SK-N-SH treated with all-trans-retinoic acid at 6 μM for 48 hours (cell line): ENCODE measurements around the gene SLC34A1.
A peak's percentile ranks its signal among the peaks of the same experiment; 100 is the strongest.

Experiments used
- ATAC-seq: fragments of 200-7000 bp; cut with Tn5 transposase; 3 replicates; pipeline ENCODE4 v1.9.1; 2020; ENCODE audit warnings: mild to moderate bottlenecking, moderate library complexity
- ARNTL ChIP-seq: fragments of 450-650 bp; formaldehyde crosslinking; IDR thresholded peaks from 2 replicates; pipeline ENCODE4 v1.5.0; 2020; ENCODE audit warnings: low read depth, mild to moderate bottlenecking, moderate library complexity, borderline replicate concordance
- BACH2 ChIP-seq: fragments of 250-450 bp; sonication (Bioruptor Pico); IDR thresholded peaks from 2 replicates; pipeline ENCODE4 v1.9.0; 2021; ENCODE audit warnings: mild to moderate bottlenecking, borderline replicate concordance
- ESRRG ChIP-seq: fragments of 250-450 bp; sonication (Bioruptor Pico); IDR thresholded peaks from 2 replicates; pipeline ENCODE4 v1.6.1; 2021; ENCODE audit warnings: mild to moderate bottlenecking
- ISL1 ChIP-seq: fragments of 250-450 bp; sonication (Bioruptor Pico); IDR thresholded peaks from 2 replicates; pipeline ENCODE4 v2.1.2; 2022; ENCODE audit warnings: mild to moderate bottlenecking, moderate library complexity
- OSR1 ChIP-seq: fragments of 250-450 bp; sonication (Bioruptor Pico); IDR thresholded peaks from 2 replicates; pipeline ENCODE4 v1.8.0; 2022; ENCODE audit warnings: moderate library complexity, mild to moderate bottlenecking, inconsistent platforms
- PPARA ChIP-seq: fragments of 250-450 bp; sonication (Bioruptor Pico); IDR thresholded peaks from 2 replicates; pipeline ENCODE4 v1.5.0; 2020; ENCODE audit warnings: mild to moderate bottlenecking, borderline replicate concordance
- SNAI2 ChIP-seq: fragments of 250-450 bp; sonication (Bioruptor Pico); IDR thresholded peaks from 2 replicates; pipeline ENCODE4 v1.5.0; 2020; ENCODE audit warnings: mild to moderate bottlenecking, moderate library complexity
- TCF4 ChIP-seq: fragments of 250-450 bp; sonication (Bioruptor Pico); IDR thresholded peaks from 2 replicates; pipeline ENCODE4 v1.8.0; 2021; ENCODE audit warnings: mild to moderate bottlenecking, moderate library complexity, borderline replicate concordance
- TOX ChIP-seq: fragments of 250-450 bp; sonication (Bioruptor Pico); IDR thresholded peaks from 2 replicates; pipeline ENCODE4 v1.8.0; 2021; ENCODE audit warnings: mild to moderate bottlenecking, moderate library complexity, borderline replicate concordance
- ZC3H10 ChIP-seq: fragments of 250-450 bp; sonication (Bioruptor Pico); IDR thresholded peaks from 2 replicates; pipeline ENCODE4 v1.5.1; 2021; ENCODE audit warnings: mild to moderate bottlenecking, moderate library complexity
- ZFP3 ChIP-seq: fragments of 250-450 bp; sonication (Bioruptor Pico); IDR thresholded peaks from 2 replicates; pipeline ENCODE4 v1.5.0; 2020; ENCODE audit warnings: mild to moderate bottlenecking, moderate library complexity
- ZFP30 ChIP-seq: fragments of 450-650 bp; formaldehyde crosslinking; IDR thresholded peaks from 2 replicates; pipeline ENCODE4 v1.5.0; 2022; ENCODE audit warnings: mild to moderate bottlenecking, moderate library complexity
- ZNF70 ChIP-seq: fragments of 450-650 bp; formaldehyde crosslinking; IDR thresholded peaks from 2 replicates; pipeline ENCODE4 v1.5.0; 2020; ENCODE audit warnings: mild to moderate bottlenecking, moderate library complexity
- TF ChIP-seq, protein P1 (sequence below): fragments of 250-450 bp; sonication (Bioruptor Pico); IDR thresholded peaks from 2 replicates; pipeline ENCODE4 v1.5.1; 2020; ENCODE audit warnings: low read depth, mild to moderate bottlenecking, moderate library complexity
- TF ChIP-seq, protein P2 (sequence below): fragments of 250-450 bp; sonication (Bioruptor Pico); IDR thresholded peaks from 2 replicates; pipeline ENCODE4 v1.8.0; 2020; ENCODE audit warnings: mild to moderate bottlenecking, moderate library complexity, borderline replicate concordance
- TF ChIP-seq, protein P3 (sequence below): fragments of 250-450 bp; sonication (Bioruptor Pico); IDR thresholded peaks from 2 replicates; pipeline ENCODE4 v1.8.0; 2021; ENCODE audit warnings: low read depth, mild to moderate bottlenecking, moderate library complexity, borderline replicate concordance
- TF ChIP-seq, protein P4 (sequence below): fragments of 250-450 bp; sonication (Bioruptor Pico); IDR thresholded peaks from 2 replicates; pipeline ENCODE4 v1.5.1; 2021; ENCODE audit warnings: mild to moderate bottlenecking, moderate library complexity
- TF ChIP-seq, protein P5 (sequence below): fragments of 250-450 bp; sonication (Bioruptor Pico); IDR thresholded peaks from 2 replicates; pipeline ENCODE4 v1.5.0; 2020; ENCODE audit warnings: mild to moderate bottlenecking, moderate library complexity

The SLC34A1 gene

DNA sequence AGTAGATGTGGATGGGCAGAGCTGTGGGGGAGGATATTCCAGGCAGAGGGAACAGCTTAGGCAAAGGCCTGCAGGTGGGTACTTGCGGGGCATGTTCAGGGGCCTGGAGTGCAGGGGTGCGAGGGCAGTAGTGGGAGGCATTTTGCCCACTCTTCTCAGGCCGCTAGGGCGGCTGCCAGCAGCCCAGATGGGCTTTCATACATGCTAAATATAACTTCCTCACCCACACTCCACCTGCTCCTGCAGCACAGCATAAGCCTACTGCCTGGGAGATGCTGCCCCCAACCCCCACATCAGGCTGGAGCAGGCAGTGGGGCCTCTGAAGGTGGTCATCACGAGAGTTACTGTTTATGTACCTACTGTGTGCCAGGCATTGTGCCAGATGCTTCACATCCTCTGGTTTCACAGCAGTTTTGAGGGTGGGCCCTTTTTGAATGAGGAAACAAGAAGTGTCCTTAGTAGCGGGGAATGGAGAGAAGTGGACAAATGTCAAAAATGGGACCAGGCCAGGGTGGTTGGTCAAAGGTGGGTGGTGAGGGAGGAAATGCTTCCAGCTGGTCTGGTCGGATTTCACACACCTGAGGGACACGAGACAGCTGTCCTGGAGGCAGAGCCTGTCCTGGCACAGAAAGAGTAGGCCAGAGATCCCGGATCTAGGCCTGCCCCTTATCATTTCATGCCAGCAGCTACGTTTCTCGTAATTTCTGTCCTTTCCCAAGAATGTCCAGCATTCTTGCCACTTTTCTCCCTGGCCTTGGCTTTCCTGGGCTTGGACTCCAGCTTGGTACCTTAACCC is 14.4 kb upstream of the SLC34A1 start (continued):
- TF ChIP-seq, protein P1, sequence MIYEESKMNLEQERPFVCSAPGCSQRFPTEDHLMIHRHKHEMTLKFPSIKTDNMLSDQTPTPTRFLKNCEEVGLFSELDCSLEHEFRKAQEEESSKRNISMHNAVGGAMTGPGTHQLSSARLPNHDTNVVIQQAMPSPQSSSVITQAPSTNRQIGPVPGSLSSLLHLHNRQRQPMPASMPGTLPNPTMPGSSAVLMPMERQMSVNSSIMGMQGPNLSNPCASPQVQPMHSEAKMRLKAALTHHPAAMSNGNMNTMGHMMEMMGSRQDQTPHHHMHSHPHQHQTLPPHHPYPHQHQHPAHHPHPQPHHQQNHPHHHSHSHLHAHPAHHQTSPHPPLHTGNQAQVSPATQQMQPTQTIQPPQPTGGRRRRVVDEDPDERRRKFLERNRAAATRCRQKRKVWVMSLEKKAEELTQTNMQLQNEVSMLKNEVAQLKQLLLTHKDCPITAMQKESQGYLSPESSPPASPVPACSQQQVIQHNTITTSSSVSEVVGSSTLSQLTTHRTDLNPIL (CRISPR knock-in tag), result no peak
- no peak for TF ChIP-seq OSR1 (CRISPR knock-in tag)
- TF ChIP-seq ISL1 (CRISPR knock-in tag), result no peak
- no peak for TF ChIP-seq ZFP3 (CRISPR knock-in tag)
- TF ChIP-seq ZC3H10 (CRISPR knock-in tag), result no peak
- TF ChIP-seq, protein P2, sequence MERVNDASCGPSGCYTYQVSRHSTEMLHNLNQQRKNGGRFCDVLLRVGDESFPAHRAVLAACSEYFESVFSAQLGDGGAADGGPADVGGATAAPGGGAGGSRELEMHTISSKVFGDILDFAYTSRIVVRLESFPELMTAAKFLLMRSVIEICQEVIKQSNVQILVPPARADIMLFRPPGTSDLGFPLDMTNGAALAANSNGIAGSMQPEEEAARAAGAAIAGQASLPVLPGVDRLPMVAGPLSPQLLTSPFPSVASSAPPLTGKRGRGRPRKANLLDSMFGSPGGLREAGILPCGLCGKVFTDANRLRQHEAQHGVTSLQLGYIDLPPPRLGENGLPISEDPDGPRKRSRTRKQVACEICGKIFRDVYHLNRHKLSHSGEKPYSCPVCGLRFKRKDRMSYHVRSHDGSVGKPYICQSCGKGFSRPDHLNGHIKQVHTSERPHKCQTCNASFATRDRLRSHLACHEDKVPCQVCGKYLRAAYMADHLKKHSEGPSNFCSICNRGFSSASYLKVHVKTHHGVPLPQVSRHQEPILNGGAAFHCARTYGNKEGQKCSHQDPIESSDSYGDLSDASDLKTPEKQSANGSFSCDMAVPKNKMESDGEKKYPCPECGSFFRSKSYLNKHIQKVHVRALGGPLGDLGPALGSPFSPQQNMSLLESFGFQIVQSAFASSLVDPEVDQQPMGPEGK (CRISPR knock-in tag), result no peak
- no peak for TF ChIP-seq SNAI2 (CRISPR knock-in tag)
- no peak for TF ChIP-seq TCF4 (CRISPR knock-in tag)
- TF ChIP-seq ESRRG (CRISPR knock-in tag), result no peak
- TF ChIP-seq, all 23 proteins: peak for 0

DNA sequence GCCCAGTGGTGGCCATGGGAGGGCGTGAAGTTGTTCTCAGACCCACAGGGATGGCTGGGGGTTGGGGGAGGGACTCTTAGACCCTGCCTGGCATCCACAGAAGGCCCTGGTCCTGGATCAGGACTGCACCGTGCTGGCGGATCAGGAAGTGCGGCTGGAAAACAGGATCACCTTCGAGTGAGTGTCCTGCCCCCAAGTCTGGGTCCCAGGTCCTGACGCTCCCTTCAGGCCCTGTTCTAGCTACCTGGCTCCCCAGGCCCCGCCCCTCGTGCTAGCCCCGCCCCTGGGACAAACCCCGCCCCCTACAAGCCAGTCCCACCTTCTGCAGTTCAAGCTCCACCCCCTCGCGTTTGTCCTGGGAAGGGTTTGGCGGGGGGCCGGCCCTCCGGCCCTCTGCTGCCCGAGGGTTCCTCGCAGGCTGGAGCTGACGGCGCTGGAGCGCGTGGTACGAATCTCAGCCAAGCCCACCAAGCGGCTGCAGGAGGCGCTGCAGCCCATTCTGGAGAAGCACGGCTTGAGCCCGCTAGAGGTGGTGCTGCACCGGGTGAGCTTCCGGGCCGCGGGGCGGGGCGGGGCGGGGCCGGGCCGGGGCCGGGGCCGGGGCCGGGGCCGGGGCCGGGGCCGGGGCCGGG is 13.6 kb upstream of the SLC34A1 start:
- TF ChIP-seq SNAI2 (CRISPR knock-in tag) (no peak), ESRRG (CRISPR knock-in tag) (no peak), ZC3H10 (CRISPR knock-in tag) (no peak), ARNTL (CRISPR knock-in tag) (no peak), ZNF70 (CRISPR knock-in tag) (no peak), PPARA (no peak), BACH2 (CRISPR knock-in tag) (no peak), TCF4 (CRISPR knock-in tag) (no peak), OSR1 (CRISPR knock-in tag) (no peak), ISL1 (CRISPR knock-in tag) (no peak), TOX (CRISPR knock-in tag) (no peak)
- TF ChIP-seq, protein P1 (CRISPR knock-in tag), result no peak
- TF ChIP-seq, protein P3, sequence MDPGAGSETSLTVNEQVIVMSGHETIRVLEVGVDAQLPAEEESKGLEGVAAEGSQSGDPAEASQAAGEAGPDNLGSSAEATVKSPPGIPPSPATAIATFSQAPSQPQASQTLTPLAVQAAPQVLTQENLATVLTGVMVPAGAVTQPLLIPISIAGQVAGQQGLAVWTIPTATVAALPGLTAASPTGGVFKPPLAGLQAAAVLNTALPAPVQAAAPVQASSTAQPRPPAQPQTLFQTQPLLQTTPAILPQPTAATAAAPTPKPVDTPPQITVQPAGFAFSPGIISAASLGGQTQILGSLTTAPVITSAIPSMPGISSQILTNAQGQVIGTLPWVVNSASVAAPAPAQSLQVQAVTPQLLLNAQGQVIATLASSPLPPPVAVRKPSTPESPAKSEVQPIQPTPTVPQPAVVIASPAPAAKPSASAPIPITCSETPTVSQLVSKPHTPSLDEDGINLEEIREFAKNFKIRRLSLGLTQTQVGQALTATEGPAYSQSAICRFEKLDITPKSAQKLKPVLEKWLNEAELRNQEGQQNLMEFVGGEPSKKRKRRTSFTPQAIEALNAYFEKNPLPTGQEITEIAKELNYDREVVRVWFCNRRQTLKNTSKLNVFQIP (CRISPR knock-in tag), result no peak
- TF ChIP-seq, protein P2 (CRISPR knock-in tag), result no peak
- TF ChIP-seq, all 23 proteins: peak for 0
- ATAC-seq, result peak; percentile 60

DNA sequence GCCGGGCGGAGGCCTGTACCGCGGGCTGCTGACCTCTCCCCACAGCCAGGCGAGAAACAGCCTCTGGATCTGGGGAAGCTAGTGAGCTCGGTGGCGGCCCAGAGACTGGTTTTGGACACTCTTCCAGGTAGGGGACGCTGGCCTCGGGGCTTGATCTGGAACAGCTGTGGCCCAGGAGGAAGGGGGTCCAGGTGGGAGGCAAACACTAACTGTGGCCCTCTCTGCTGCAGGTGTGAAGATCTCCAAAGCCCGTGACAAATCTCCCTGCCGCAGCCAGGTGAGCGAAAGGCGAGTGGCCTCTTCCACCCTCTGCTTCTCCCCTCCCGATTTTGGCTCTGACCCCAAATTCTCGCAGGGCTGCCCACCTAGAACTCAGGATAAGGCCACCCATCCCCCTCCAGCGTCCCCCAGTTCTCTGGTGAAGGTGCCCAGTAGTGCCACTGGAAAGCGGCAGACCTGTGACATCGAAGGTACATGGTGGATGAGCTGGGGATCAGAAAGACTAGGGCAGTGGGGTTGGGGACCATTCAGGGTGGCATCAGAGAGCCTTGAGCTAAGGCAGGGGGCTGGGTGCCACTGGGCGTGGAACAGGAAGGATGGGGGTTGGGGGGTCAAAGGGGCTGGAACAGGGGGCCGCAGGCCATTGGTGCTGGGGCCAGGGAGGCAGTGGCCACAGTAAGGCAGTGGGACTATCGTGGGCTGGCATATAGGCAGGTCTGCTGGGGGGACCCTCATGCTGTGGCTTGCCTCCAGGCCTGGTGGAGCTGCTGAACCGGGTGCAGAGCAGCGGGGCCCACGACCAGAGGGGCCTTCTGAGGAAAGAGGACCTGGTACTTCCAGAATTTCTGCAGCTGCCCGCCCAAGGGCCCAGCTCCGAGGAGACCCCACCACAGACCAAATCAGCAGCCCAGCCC is 12.9 kb upstream of the SLC34A1 start:
- ATAC-seq, result no peak
- TF ChIP-seq, protein P4, sequence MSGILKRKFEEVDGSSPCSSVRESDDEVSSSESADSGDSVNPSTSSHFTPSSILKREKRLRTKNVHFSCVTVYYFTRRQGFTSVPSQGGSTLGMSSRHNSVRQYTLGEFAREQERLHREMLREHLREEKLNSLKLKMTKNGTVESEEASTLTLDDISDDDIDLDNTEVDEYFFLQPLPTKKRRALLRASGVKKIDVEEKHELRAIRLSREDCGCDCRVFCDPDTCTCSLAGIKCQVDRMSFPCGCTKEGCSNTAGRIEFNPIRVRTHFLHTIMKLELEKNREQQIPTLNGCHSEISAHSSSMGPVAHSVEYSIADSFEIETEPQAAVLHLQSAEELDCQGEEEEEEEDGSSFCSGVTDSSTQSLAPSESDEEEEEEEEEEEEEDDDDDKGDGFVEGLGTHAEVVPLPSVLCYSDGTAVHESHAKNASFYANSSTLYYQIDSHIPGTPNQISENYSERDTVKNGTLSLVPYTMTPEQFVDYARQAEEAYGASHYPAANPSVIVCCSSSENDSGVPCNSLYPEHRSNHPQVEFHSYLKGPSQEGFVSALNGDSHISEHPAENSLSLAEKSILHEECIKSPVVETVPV, result no peak
- TF ChIP-seq ARNTL (CRISPR knock-in tag), result no peak
- TF ChIP-seq, protein P2 (CRISPR knock-in tag), result no peak
- no peak for TF ChIP-seq ZFP30
- TF ChIP-seq, protein P5, sequence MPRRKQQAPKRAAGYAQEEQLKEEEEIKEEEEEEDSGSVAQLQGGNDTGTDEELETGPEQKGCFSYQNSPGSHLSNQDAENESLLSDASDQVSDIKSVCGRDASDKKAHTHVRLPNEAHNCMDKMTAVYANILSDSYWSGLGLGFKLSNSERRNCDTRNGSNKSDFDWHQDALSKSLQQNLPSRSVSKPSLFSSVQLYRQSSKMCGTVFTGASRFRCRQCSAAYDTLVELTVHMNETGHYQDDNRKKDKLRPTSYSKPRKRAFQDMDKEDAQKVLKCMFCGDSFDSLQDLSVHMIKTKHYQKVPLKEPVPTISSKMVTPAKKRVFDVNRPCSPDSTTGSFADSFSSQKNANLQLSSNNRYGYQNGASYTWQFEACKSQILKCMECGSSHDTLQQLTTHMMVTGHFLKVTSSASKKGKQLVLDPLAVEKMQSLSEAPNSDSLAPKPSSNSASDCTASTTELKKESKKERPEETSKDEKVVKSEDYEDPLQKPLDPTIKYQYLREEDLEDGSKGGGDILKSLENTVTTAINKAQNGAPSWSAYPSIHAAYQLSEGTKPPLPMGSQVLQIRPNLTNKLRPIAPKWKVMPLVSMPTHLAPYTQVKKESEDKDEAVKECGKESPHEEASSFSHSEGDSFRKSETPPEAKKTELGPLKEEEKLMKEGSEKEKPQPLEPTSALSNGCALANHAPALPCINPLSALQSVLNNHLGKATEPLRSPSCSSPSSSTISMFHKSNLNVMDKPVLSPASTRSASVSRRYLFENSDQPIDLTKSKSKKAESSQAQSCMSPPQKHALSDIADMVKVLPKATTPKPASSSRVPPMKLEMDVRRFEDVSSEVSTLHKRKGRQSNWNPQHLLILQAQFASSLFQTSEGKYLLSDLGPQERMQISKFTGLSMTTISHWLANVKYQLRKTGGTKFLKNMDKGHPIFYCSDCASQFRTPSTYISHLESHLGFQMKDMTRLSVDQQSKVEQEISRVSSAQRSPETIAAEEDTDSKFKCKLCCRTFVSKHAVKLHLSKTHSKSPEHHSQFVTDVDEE, result no peak
- no peak for TF ChIP-seq TCF4 (CRISPR knock-in tag)
- TF ChIP-seq, all 23 proteins: peak for 0
